Loucy (cell line): Measurements from ENCODE around the gene HADHB.

Experiments
- H2AFZ ChIP-seq: fragments of 200-600 bp; sonication (generic); 2 replicates; pipeline ENCODE4 v1.6.0; 2016; ENCODE audit warnings: antibody characterized with exemption, mild to moderate bottlenecking, low read length, moderate library complexity
- H3F3A ChIP-seq: fragments of 200-600 bp; 2 replicates; pipeline ENCODE4 v1.6.0; 2016; ENCODE audit warnings: antibody characterized with exemption, low read depth, mild to moderate bottlenecking
- H3K27me3 ChIP-seq: fragments of 200-600 bp; sonication (generic); 2 replicates; pipeline ENCODE4 v1.6.1; 2014; ENCODE audit warnings: low read length, mild to moderate bottlenecking; ENCODE audit not compliant: insufficient read depth, poor library complexity, severe bottlenecking
- H3K36me3 ChIP-seq: fragments of 200-600 bp; sonication (generic); 2 replicates; pipeline ENCODE4 v1.6.1; 2016; ENCODE audit warnings: low read length; ENCODE audit not compliant: insufficient read depth
- H3K4me1 ChIP-seq: fragments of 200-600 bp; sonication (generic); 2 replicates; pipeline ENCODE4 v1.5.1; 2014; ENCODE audit warnings: low read length, mild to moderate bottlenecking; ENCODE audit not compliant: insufficient read depth, poor library complexity, severe bottlenecking
- H3K4me2 ChIP-seq: fragments of 200-600 bp; sonication (generic); 2 replicates; pipeline ENCODE4 v1.6.0; 2014; ENCODE audit warnings: antibody characterized with exemption, low read length, low read depth, mild to moderate bottlenecking; ENCODE audit not compliant: poor library complexity, severe bottlenecking
- H3K4me3 ChIP-seq: fragments of 200-600 bp; sonication (generic); 2 replicates; pipeline ENCODE4 v1.5.1; 2014; ENCODE audit warnings: low read length, mild to moderate bottlenecking, mixed read lengths; ENCODE audit not compliant: poor library complexity, severe bottlenecking
- H3K79me2 ChIP-seq: fragments of 200-600 bp; sonication (generic); 2 replicates; pipeline ENCODE4 v1.6.1; 2014; ENCODE audit warnings: low read length; ENCODE audit not compliant: insufficient read depth
- H3K9ac ChIP-seq: fragments of 200-600 bp; sonication (generic); 2 replicates; pipeline ENCODE4 v1.6.0; 2014; ENCODE audit warnings: mild to moderate bottlenecking, low read depth, low read length, moderate library complexity; ENCODE audit not compliant: poor library complexity, severe bottlenecking
- H3K9me2 ChIP-seq: fragments of 200-600 bp; sonication (generic); replicated peaks from 2 replicates; pipeline ENCODE4 v1.6.1; 2016; ENCODE audit warnings: low read depth, low read length, mixed read lengths
- H3K9me3 ChIP-seq: fragments of 200-600 bp; sonication (generic); 2 replicates; pipeline ENCODE4 v1.6.1; 2014; ENCODE audit warnings: mild to moderate bottlenecking, antibody characterized with exemption, low read length, low read depth; ENCODE audit not compliant: insufficient read depth
- H4K20me1 ChIP-seq: fragments of 200-600 bp; sonication (generic); 2 replicates; pipeline ENCODE4 v1.6.0; 2014; ENCODE audit warnings: antibody characterized with exemption, low read length, mild to moderate bottlenecking; ENCODE audit not compliant: insufficient read depth, poor library complexity, severe bottlenecking
- CTCF ChIP-seq: fragments of 200-600 bp; sonication (generic); conservative IDR thresholded peaks from 2 replicates; pipeline ENCODE4 v1.5.1; 2014; ENCODE audit warnings: mild to moderate bottlenecking, antibody characterized with exemption, low read length
- EZH2phosphoT487 ChIP-seq: fragments of 200-600 bp; IDR thresholded peaks from 2 replicates; pipeline ENCODE4 v1.6.1; 2018; ENCODE audit warnings: antibody characterized with exemption, mild to moderate bottlenecking, moderate library complexity, borderline replicate concordance

Gene HADHB

GRCh38 chr2:26274058-26274613 lies 29.4 kb downstream of the HADHB start:
- no peak overlapping the region for H3K4me3 ChIP-seq
- no peak overlapping the region for H2AFZ ChIP-seq
- H3K36me3 ChIP-seq, result peaks cover 42% of the 10 kb centered on the region; the same call in 1 of the 2 replicates
- H3K4me1 ChIP-seq, result peaks cover 3% of the 10 kb centered on the region
- no peaks in the 10 kb centered on the region for H3K9me2 ChIP-seq
- no peaks in the 10 kb centered on the region for H3F3A ChIP-seq
- H3K9me3 ChIP-seq, result no peaks in the 10 kb centered on the region
- TF ChIP-seq CTCF (no peak), EZH2phosphoT487 (no peak)
- H3K79me2 ChIP-seq, result no peaks in the 10 kb centered on the region
- H3K4me2 ChIP-seq, result no peak overlapping the region
- H4K20me1 ChIP-seq, result no peaks in the 10 kb centered on the region
- no peaks in the 10 kb centered on the region for H3K27me3 ChIP-seq
- no peak overlapping the region for H3K9ac ChIP-seq

- no peak overlapping the region for H3K9ac ChIP-seq
- H3K79me2 ChIP-seq, result no peaks in the 10 kb centered on the region
- H4K20me1 ChIP-seq, result no peaks in the 10 kb centered on the region
- H3K4me1 ChIP-seq, result peaks cover 3% of the 10 kb centered on the region
- TF ChIP-seq EZH2phosphoT487, result no peak
- no peak overlapping the region for H2AFZ ChIP-seq
- no peak overlapping the region for H3K4me3 ChIP-seq
- peaks cover 65% of the 10 kb centered on the region; the same call in 1 of the 2 replicates for H3K36me3 ChIP-seq
- no peak overlapping the region for H3K4me2 ChIP-seq
- no peaks in the 10 kb centered on the region for H3F3A ChIP-seq
- H3K9me3 ChIP-seq, result no peaks in the 10 kb centered on the region
- no peaks in the 10 kb centered on the region for H3K9me2 ChIP-seq
- H3K27me3 ChIP-seq, result no peaks in the 10 kb centered on the region
These were observed 31.9 kb downstream of the HADHB start for GRCh38 chr2:26276484-26277227.

GRCh38 chr2:26279886-26280285 lies 35.1 kb downstream of the HADHB start:
- Histone ChIP-seq H3F3A (no peaks in the 10 kb centered on the region), H4K20me1 (no peaks in the 10 kb centered on the region), H3K4me2 (no peak overlapping the region), H3K9me3 (no peaks in the 10 kb centered on the region), H3K9ac (no peak overlapping the region), H3K4me3 (no peak overlapping the region), H2AFZ (no peak overlapping the region), H3K79me2 (no peaks in the 10 kb centered on the region), H3K4me1 (no peaks in the 10 kb centered on the region), H3K9me2 (no peaks in the 10 kb centered on the region), H3K27me3 (no peaks in the 10 kb centered on the region), H3K36me3 (peaks cover 85% of the 10 kb centered on the region)
- TF ChIP-seq CTCF (no peak), EZH2phosphoT487 (no peak)
